ENCODE results near the gene NEU1.

Gene NEU1

GRCh38 chr6:31892821-31893220 is 30.2 kb upstream of the NEU1 start:
- no peak for DNase-seq

DNA sequence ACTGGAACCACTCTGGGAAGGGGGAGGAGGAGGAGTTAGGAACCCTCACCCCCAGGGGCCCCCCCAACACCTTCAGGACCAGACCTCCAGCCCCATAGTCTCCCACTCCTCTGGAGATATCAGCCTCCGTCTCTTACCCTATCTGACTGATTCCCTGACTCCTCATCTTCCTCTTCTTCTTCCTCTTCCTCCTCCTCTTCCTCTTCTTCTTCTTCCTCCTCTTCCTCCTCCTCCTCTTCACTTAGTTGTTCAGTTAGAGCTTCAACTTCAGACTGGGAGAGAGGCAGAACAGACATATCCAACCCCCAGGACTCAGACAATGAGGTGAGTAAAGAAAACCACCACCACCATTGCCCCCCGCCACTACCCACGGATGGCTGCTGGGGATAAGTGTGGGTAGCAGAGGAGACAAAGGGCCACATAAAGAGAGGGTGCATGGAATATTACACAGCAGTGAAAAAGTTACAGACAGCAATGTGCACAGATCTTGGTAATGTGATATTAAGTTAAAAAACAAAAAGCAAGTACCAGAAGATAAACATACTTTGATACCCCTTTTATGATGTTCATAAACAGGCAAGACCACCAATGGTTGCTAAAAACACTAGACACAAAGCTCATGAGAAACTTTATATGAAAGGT is 26.8 kb upstream of the NEU1 start:
- no peak for DNase-seq

GRCh38 chr6:31888276-31889258 is 25.9 kb upstream of the NEU1 start:
- no peak for DNase-seq

DNA sequence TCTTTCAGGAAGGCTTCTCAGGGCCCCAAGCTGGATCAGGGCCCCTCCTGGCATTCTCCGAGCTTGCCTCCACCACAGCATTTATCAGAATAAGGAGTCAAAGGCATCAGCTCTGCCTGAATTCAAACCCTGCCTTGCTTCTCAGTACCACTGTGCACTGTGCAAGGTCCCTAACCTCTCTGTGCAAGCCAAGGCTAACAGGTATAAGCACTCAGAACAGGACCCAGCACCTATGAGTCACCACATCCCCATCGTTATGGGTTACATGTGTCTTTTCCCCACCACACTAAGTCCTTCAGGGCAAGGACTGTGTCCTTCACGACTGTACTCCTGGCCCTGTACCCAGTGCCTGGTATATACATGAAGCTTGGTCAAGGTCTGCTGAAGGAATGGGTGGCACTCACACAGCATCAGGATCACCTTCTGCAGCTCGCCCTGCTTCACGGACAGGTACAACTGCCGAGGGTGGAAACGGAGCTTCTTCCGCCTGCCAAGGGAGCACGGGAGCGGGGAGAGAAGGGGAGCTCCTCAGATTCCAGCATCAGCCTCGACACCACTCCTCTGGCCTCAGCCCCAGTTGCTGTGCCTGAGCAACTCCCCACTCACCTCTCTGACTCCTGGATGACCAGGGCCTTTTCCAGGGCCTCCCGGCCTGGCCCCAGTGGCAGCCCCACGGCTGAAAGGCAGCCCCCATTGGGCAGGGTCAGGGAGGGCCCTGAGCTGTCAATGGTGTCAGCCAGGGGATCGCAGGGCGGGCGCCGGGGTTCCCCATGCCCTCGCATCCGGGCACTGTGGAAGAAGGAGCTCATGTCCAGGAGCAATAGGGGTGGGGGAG is 24.8 kb upstream of the NEU1 start:
- DNase-seq: no peak

GRCh38 chr6:31886541-31886991 is 23.9 kb upstream of the NEU1 start:
- no peak for DNase-seq

- DNase-seq: no peak
Observed at GRCh38 chr6:31884528-31885035, 22.0 kb upstream of the NEU1 start.

DNA sequence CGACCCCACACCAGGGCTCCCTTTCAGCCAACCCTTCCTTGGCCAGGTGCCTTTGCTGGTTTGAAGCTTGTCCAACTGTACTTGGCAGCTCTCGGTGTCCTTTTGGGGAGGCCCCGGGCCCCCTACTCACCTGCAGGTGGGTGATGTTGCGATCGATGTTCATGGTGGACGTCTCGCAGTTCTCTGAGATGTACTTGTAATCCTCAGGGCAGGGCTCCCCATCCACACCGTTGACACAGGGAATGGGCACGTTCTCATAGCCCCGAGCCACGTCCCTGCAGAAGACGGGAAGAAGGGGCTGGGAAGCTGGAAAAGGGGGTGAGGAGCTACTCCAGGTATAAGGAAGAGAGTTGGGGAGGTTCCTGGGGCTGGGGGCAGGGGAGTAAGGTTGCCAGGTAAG is 21.1 kb upstream of the NEU1 start:
- no peak for DNase-seq

- no peak for DNase-seq
Observed at GRCh38 chr6:31882344-31882743, 19.7 kb upstream of the NEU1 start.

- no peak for DNase-seq
Observed at GRCh38 chr6:31881136-31881859, 18.7 kb upstream of the NEU1 start.

DNA sequence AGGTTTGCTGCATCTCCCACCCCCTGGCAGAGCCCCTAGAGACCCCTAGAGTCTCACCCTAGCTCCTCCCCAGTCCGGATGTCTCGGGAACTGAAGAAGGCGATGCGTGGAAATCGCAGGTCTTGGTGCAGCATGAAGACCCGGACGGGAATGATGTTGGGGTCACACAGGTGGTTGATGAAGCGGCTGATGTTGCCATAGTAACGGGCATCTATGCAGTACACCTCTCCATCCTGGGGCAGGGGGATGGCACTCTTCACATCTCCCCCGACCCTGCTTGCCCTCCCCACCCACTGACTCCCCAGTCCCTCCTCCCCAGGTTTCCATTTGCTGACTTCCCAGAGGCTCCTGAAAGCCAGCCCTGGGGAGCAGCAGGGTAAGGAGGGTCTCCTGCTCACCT is 18.0 kb upstream of the NEU1 start:
- DNase-seq: no peak

GRCh38 chr6:31879901-31880300 is 17.3 kb upstream of the NEU1 start:
- DNase-seq: no peak

DNA sequence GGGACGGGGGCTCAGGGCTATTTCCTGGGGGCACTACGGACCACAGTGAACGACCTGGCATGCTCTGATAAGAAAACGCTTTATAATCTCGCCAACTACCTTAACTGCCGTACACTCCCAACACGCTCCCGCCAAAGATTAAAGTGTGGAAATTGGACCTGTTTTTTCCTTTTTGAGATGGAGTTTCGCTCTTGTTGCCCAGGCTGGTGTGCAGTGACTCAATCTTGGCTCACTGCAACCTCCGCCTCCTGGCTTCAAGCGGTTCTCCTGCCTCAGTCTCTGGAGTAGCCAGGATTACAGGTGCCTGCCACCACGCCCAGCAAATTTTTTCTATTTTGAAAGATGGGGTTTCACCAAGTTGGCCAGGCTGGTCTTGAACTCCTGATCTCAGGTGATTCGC is 16.5 kb upstream of the NEU1 start:
- no peak for DNase-seq

- DNase-seq: no peak
Observed at GRCh38 chr6:31878726-31879125, 16.1 kb upstream of the NEU1 start, which contains the start of gene SLC44A4. TSS of gene SLC44A4 (minus strand) at chr6:31878997. CDS start at chr6:31878980, 17 bp downstream.

- DNase-seq: no peak
Observed at GRCh38 chr6:31878222-31878621, 15.6 kb upstream of the NEU1 start.

- DNase-seq: no peak
Observed at GRCh38 chr6:31877651-31878161, 15.1 kb upstream of the NEU1 start.

DNA sequence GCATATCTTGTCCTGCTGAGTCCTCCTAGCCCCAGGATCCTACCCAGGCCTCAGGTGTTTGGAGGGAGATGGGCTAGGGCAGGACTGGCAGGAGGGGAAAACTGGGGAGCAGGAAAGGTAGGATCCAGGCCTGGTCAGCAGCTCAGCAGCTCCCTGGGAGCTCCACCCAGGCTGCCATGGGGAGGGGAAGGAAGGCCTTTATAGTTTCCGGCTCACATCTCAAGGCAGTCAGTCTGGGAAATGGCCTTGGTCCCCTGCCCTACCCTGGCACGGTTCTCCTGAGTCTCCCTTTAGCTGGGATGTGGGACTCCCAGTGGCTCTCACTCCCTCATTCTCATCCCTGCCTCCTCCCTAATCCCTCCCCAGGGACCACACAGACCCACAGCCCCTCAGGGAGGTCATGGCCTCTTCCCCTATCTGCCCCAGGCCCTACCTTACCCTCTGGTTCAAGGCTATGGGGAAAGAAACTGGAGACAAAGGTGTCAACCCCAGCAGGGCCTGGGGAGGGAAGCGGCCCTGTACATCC is 14.6 kb upstream of the NEU1 start:
- no peak for DNase-seq

- no peak for DNase-seq
Observed at GRCh38 chr6:31876357-31876756, 13.7 kb upstream of the NEU1 start.

GRCh38 chr6:31875877-31876276 is 13.3 kb upstream of the NEU1 start:
- DNase-seq: no peak

GRCh38 chr6:31874836-31875572 is 12.4 kb upstream of the NEU1 start:
- no peak for DNase-seq

- no peak for DNase-seq
Observed at GRCh38 chr6:31874084-31874670, 11.6 kb upstream of the NEU1 start.

All from fibroblast of skin of scalp (primary cell).